ENCODE data around the gene ALKBH5. TPM values are rescaled to one million over a fixed set of nuclear protein-coding genes. Genes with fewer than 3 reads are reported as not detected.

Gene ALKBH5
- total RNA-seq, 4 donors from 2014 or later, result 188 to 271 (median 224) TPM

GRCh38 chr17:18173740-18174139 lies 9.9 kb upstream of the ALKBH5 start:
- no peak overlapping the region for H3K4me3 ChIP-seq
- no peaks in the 10 kb centered on the region for H3K27me3 ChIP-seq
- intact Hi-C loops (cut with DNase I; ENCODE audit: low total_unique reads), result no loop called here
- no peaks in the 10 kb centered on the region for H3K9me3 ChIP-seq
- TF ChIP-seq POLR2A (IDR thresholded peaks at IDR 0.05), result no peak
- no peak for TF ChIP-seq CTCF (IDR thresholded peaks at IDR 0.05 in 4 of 5, conservative IDR thresholded peaks at IDR 0.05 in 1 of 5)
- ATAC-seq, result no peak
- no peak overlapping the region for H3K27ac ChIP-seq
- no peaks in the 10 kb centered on the region for H3K36me3 ChIP-seq
- peaks cover 0 to 4% of the 10 kb centered on the region in 2 donors for H3K4me1 ChIP-seq
- in situ Hi-C loops (cut with MboI; ENCODE audit: low sequenced_read_pairs in 4 of 4), result no loop called here
- DNase-seq, result no peak

GRCh38 chr17:18176176-18176575 lies 7.5 kb upstream of the ALKBH5 start:
- in situ Hi-C loops (cut with MboI; ENCODE audit: low sequenced_read_pairs in 4 of 4), result no loop called here

GRCh38 chr17:18177133-18177532 lies 6.5 kb upstream of the ALKBH5 start:
- peaks cover 4 to 7% of the 10 kb centered on the region in 2 donors for H3K4me1 ChIP-seq
- DNase-seq (no peak), ATAC-seq (no peak)
- H3K4me3 ChIP-seq, result no peak overlapping the region
- H3K36me3 ChIP-seq, result no peaks in the 10 kb centered on the region
- in situ Hi-C loops (cut with MboI; ENCODE audit: low sequenced_read_pairs in 4 of 4), result no loop called here
- intact Hi-C loops (cut with DNase I; ENCODE audit: low total_unique reads), result no loop called here
- no peaks in the 10 kb centered on the region for H3K27me3 ChIP-seq
- TF ChIP-seq POLR2A (IDR thresholded peaks at IDR 0.05) (no peak), CTCF (IDR thresholded peaks at IDR 0.05 in 4 of 5, conservative IDR thresholded peaks at IDR 0.05 in 1 of 5) (no peak)
- H3K27ac ChIP-seq, result no peak overlapping the region
- H3K9me3 ChIP-seq, result no peaks in the 10 kb centered on the region

More at GRCh38 chr17:18176176-18176575, 7.5 kb upstream of the ALKBH5 start:
- no peaks in the 10 kb centered on the region for H3K9me3 ChIP-seq
- H3K36me3 ChIP-seq, result no peaks in the 10 kb centered on the region
- H3K27me3 ChIP-seq, result no peaks in the 10 kb centered on the region
- DNase-seq, result no peak
- no peak overlapping the region for H3K27ac ChIP-seq
- H3K4me3 ChIP-seq, result no peak overlapping the region
- ATAC-seq, result no peak
- TF ChIP-seq CTCF (IDR thresholded peaks at IDR 0.05 in 4 of 5, conservative IDR thresholded peaks at IDR 0.05 in 1 of 5), result no peak
- TF ChIP-seq POLR2A (IDR thresholded peaks at IDR 0.05), result no peak
- peaks cover 0 to 4% of the 10 kb centered on the region in 2 donors for H3K4me1 ChIP-seq
- intact Hi-C loops (cut with DNase I; ENCODE audit: low total_unique reads), result no loop called here

- Histone ChIP-seq H3K36me3 (no peaks in the 10 kb centered on the region), H3K9me3 (no peaks in the 10 kb centered on the region), H3K27ac (no peak overlapping the region), H3K27me3 (no peaks in the 10 kb centered on the region), H3K4me1 (peaks cover 8 to 12% of the 10 kb centered on the region in 2 donors), H3K4me3 (no peak overlapping the region)
- DNase-seq, result no peak
- TF ChIP-seq POLR2A (IDR thresholded peaks at IDR 0.05), result no peak
- no peak for TF ChIP-seq CTCF (IDR thresholded peaks at IDR 0.05 in 4 of 5, conservative IDR thresholded peaks at IDR 0.05 in 1 of 5)
- in situ Hi-C loops (cut with MboI; ENCODE audit: low sequenced_read_pairs in 4 of 4), result no loop called here
- no peak for ATAC-seq
- intact Hi-C loops (cut with DNase I; ENCODE audit: low total_unique reads), result no loop called here
Measured at GRCh38 chr17:18177722-18178121, 5.9 kb upstream of the ALKBH5 start.

- Histone ChIP-seq H3K27ac (no peak overlapping the region), H3K9me3 (no peaks in the 10 kb centered on the region), H3K4me1 (peaks cover 8 to 13% of the 10 kb centered on the region in 2 donors), H3K4me3 (no peak overlapping the region), H3K27me3 (no peaks in the 10 kb centered on the region), H3K36me3 (no peaks in the 10 kb centered on the region)
- in situ Hi-C loops (cut with MboI; ENCODE audit: low sequenced_read_pairs in 4 of 4), result no loop called here
- ATAC-seq, result no peak
- DNase-seq, result no peak
- TF ChIP-seq POLR2A (IDR thresholded peaks at IDR 0.05) (no peak), CTCF (IDR thresholded peaks at IDR 0.05 in 4 of 5, conservative IDR thresholded peaks at IDR 0.05 in 1 of 5) (no peak)
- intact Hi-C loops (cut with DNase I; ENCODE audit: low total_unique reads), result no loop called here
Measured at GRCh38 chr17:18179196-18179595, 4.4 kb upstream of the ALKBH5 start.
